Activated naive CD4-positive, alpha-beta T cell treated with anti-CD3 and anti-CD28 coated beads, Interleukin-2, amount 50 U/mL, for 24 hours (primary cell): ENCODE data around the gene PARP4.
"Not testable (repeated sequence)": the region's sequence is repeated elsewhere in the genome, so short reads cannot be mapped to it uniquely, and the experiment has no call there.

Source experiments
- H3K27ac Mint-ChIP-seq: one replicate; pipeline ENCODE4 v1.8.0; 2021; ENCODE audit warnings: mild to moderate bottlenecking, mixed read lengths
- H3K27me3 Mint-ChIP-seq: one replicate; pipeline ENCODE4 v1.8.0; 2021; ENCODE audit warnings: mixed read lengths
- H3K36me3 Mint-ChIP-seq: one replicate; pipeline ENCODE4 v1.8.0; 2021; ENCODE audit warnings: mixed read lengths
- H3K4me1 Mint-ChIP-seq: one replicate; pipeline ENCODE4 v1.8.0; 2021; ENCODE audit warnings: mixed read lengths
- H3K4me3 Mint-ChIP-seq: one replicate; pipeline ENCODE4 v1.8.0; 2021; ENCODE audit warnings: mild to moderate bottlenecking, mixed read lengths
- H3K9me3 Mint-ChIP-seq: one replicate; pipeline ENCODE4 v1.8.0; 2021; ENCODE audit warnings: mixed read lengths

The PARP4 gene

DNA sequence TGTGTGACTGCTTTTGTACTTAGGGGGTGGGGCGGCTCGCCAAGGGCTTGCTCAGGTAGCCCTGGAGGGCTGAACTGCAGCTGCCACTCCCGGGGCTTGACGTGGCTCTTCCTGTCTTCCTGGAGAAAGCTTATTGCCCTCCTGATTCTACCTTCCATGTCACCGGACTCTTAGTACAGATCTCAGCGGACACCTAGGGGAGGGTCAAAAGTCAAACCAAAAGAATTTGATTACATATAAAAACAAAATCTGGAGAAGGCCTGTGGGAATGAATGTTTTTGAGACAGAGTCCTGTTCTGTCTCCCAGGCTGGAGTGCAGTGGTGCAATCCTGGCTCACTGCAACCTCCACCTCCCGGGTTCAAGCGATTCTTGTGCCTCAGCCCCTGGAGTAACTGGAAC lies 24.5 kb downstream of the PARP4 start:
- peaks cover 19% of the 10 kb centered on the region for H3K36me3 Mint-ChIP-seq
- H3K9me3 Mint-ChIP-seq, H3K4me1 Mint-ChIP-seq, H3K27ac Mint-ChIP-seq, H3K4me3 Mint-ChIP-seq, H3K27me3 Mint-ChIP-seq: not testable (repeated sequence)

- not testable (repeated sequence) for H3K27me3 Mint-ChIP-seq, H3K27ac Mint-ChIP-seq, H3K4me3 Mint-ChIP-seq, H3K9me3 Mint-ChIP-seq, H3K4me1 Mint-ChIP-seq
- H3K36me3 Mint-ChIP-seq = peaks cover 27% of the 10 kb centered on the region
Measured at GRCh38 chr13:24486017-24486657, 26.4 kb downstream of the PARP4 start.

DNA sequence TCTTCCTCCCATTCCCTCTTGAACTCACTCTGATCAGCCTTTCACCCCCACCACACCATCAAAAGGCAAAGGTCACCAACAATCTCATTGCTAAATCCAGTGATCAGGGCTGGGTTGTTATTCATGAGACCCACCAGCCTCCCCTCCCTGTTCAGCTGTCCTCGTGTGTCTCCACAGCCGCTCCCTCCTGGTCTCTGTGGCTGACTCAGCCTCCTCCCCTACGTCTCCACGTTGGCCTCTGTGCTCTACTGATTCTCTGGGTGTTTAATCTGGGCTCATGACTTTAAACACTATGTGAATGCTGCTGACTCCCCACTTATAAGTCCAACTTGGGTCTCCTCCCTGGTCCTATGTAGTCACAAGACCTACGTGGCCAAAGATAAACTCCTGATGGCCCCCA lies 38.9 kb downstream of the PARP4 start:
- peak overlapping the region; percentile 64 for H3K27ac Mint-ChIP-seq
- H3K27me3 Mint-ChIP-seq = no peaks in the 10 kb centered on the region
- no peak overlapping the region for H3K4me3 Mint-ChIP-seq
- no peaks in the 10 kb centered on the region for H3K9me3 Mint-ChIP-seq
- peaks cover 41% of the 10 kb centered on the region for H3K36me3 Mint-ChIP-seq
- H3K4me1 Mint-ChIP-seq = no peaks in the 10 kb centered on the region

DNA sequence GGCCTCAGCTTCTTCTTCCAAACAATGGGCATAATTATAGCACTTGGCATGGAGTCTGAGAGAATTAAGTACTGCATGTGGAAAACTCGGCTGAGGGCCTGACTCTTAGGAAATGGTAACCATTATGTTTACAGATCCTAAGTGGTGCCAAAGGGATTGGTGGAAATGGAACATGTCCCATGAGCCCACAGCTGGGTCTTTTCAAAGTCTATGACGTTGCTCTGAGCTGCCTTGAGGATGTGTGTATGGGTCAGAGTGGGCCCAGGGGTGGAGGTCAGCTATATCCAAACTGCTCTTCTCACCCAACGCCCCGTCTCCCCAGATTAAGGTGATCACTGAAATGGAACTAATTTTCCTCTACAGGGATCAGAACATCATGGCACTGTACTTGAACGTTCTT lies 40.4 kb downstream of the PARP4 start:
- H3K4me1 Mint-ChIP-seq, H3K27me3 Mint-ChIP-seq, H3K4me3 Mint-ChIP-seq, H3K27ac Mint-ChIP-seq, H3K9me3 Mint-ChIP-seq: not testable (repeated sequence)
- H3K36me3 Mint-ChIP-seq = peaks cover 46% of the 10 kb centered on the region

DNA sequence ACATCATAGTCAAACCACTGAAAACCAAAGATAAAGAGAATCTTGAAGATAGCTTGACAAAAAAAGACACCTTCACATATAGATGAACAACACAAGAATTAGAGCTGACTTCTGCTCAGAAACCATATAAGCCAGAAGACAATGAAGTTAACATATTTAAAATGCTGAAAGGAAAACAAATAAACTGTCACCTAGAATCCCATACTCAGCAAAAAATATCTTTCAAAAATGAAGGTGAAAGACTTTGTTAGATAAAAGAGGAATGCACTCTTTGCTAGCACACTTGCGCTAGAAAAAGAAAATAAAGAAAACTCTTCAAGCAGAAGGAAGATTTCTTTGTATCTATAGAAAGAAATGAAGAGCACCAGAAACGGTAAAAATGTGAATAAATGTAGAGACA lies 49.5 kb downstream of the PARP4 start:
- Mint-ChIP-seq H3K27ac (no peak overlapping the region), H3K4me1 (peaks cover 44% of the 10 kb centered on the region), H3K27me3 (no peaks in the 10 kb centered on the region), H3K36me3 (peaks cover 33% of the 10 kb centered on the region), H3K4me3 (no peak overlapping the region), H3K9me3 (no peaks in the 10 kb centered on the region)

DNA sequence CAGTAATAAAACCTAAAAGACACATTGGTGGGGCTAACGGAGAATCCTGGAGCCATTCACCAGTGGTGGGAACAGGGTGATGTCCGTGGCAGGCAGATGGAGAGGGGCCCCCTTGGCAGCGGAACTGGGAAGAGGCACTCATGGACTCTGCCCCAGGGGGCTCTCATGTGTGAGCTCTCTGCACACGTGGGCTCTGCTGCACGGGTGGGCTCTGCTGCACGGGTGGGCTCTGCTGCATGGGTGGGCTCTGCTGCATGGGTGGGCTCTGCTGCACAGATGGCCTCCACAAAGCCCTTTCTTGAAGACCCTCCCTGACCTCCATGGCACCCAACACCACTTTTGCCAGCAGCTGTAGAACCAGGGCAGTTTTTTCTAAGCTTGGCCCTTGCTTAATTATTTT lies 52.3 kb downstream of the PARP4 start:
- H3K27ac Mint-ChIP-seq = no peak overlapping the region
- H3K4me3 Mint-ChIP-seq = no peak overlapping the region
- H3K9me3 Mint-ChIP-seq = no peaks in the 10 kb centered on the region
- H3K4me1 Mint-ChIP-seq = peaks cover 40% of the 10 kb centered on the region
- no peaks in the 10 kb centered on the region for H3K27me3 Mint-ChIP-seq
- peaks cover 24% of the 10 kb centered on the region for H3K36me3 Mint-ChIP-seq

- H3K27me3 Mint-ChIP-seq = no peaks in the 10 kb centered on the region
- H3K36me3 Mint-ChIP-seq = peaks cover 24% of the 10 kb centered on the region
- no peak overlapping the region for H3K27ac Mint-ChIP-seq
- no peaks in the 10 kb centered on the region for H3K9me3 Mint-ChIP-seq
- peaks cover 35% of the 10 kb centered on the region for H3K4me1 Mint-ChIP-seq
- H3K4me3 Mint-ChIP-seq = no peak overlapping the region
Measured at GRCh38 chr13:24459726-24460125, 52.9 kb downstream of the PARP4 start.

DNA sequence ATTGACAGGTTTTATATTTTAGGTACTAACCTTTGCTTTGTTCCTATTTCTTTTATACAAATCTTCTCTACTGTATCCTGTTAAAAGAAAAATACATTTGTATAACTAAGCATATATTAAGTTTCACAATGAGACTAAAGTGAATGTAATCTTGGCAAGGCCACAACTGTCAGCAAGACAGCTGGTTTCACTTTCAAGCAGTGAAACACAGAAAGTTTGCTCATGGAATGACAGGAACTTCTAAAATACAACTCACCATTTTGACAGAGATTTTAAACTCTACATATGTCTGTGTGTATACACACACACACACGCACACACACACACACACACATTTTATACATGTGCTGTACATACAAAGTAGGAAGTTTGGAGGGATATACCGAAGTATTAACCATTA lies 53.3 kb downstream of the PARP4 start:
- no peaks in the 10 kb centered on the region for H3K27me3 Mint-ChIP-seq
- no peak overlapping the region for H3K27ac Mint-ChIP-seq
- peaks cover 20% of the 10 kb centered on the region for H3K36me3 Mint-ChIP-seq
- no peaks in the 10 kb centered on the region for H3K9me3 Mint-ChIP-seq
- peaks cover 30% of the 10 kb centered on the region for H3K4me1 Mint-ChIP-seq
- H3K4me3 Mint-ChIP-seq = no peak overlapping the region

DNA sequence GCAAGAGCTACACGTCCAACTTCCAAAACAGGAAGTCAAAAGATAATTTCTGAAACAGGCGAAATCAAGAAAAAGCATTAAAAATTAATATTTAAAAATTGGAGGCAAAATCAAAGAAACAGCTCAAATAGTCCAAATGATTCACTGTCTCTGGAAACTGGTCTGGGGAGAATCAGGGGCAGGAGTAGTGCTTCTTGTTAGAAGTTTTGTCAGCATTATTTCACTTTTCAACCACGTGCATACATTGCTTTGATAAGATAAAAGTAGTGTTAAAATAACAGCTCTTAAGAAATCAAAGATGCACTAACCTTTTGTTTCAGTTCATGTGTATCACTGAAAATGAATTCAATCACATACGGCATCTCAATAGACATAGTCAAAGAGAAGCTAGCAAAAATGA lies 53.8 kb downstream of the PARP4 start:
- no peak overlapping the region for H3K4me3 Mint-ChIP-seq
- no peak overlapping the region for H3K27ac Mint-ChIP-seq
- H3K9me3 Mint-ChIP-seq = no peaks in the 10 kb centered on the region
- peaks cover 18% of the 10 kb centered on the region for H3K36me3 Mint-ChIP-seq
- no peaks in the 10 kb centered on the region for H3K27me3 Mint-ChIP-seq
- peaks cover 25% of the 10 kb centered on the region for H3K4me1 Mint-ChIP-seq

- H3K27me3 Mint-ChIP-seq = no peaks in the 10 kb centered on the region
- H3K27ac Mint-ChIP-seq = no peak overlapping the region
- H3K36me3 Mint-ChIP-seq = peaks cover 5% of the 10 kb centered on the region
- H3K4me1 Mint-ChIP-seq = peaks cover 12% of the 10 kb centered on the region
- no peak overlapping the region for H3K4me3 Mint-ChIP-seq
- no peaks in the 10 kb centered on the region for H3K9me3 Mint-ChIP-seq
Measured at GRCh38 chr13:24456396-24456795, 56.2 kb downstream of the PARP4 start.

DNA sequence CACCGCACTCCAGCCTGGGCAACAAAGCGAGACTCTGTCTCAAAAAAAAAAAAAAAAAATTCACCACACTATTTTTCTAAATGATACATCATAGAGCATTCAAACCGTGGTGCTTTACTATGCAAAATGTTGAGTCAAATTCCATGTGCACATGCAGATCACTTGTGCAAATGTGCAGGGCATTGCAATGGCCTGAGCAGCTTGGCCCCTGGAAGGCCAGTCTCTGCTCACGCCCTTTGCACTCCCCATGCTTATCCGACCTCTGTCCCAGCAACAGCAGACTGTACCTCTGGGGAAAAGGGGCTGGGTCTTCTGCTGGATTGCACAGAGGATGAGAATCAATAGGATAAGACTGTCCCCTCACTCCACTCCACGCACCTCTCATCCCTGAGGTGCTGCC lies 58.5 kb downstream of the PARP4 start:
- H3K36me3 Mint-ChIP-seq = peaks cover 9% of the 10 kb centered on the region
- no peak overlapping the region for H3K27ac Mint-ChIP-seq
- H3K4me1 Mint-ChIP-seq = peaks cover 6% of the 10 kb centered on the region

GRCh38 chr13:24452044-24452443 lies 60.5 kb downstream of the PARP4 start:
- Mint-ChIP-seq H3K27ac (no peak overlapping the region), H3K9me3 (no peaks in the 10 kb centered on the region)

More for the DNA sequence above, 58.5 kb downstream of the PARP4 start:
- H3K4me3 Mint-ChIP-seq = no peak overlapping the region
- H3K9me3 Mint-ChIP-seq = no peaks in the 10 kb centered on the region
- H3K27me3 Mint-ChIP-seq = no peaks in the 10 kb centered on the region

DNA sequence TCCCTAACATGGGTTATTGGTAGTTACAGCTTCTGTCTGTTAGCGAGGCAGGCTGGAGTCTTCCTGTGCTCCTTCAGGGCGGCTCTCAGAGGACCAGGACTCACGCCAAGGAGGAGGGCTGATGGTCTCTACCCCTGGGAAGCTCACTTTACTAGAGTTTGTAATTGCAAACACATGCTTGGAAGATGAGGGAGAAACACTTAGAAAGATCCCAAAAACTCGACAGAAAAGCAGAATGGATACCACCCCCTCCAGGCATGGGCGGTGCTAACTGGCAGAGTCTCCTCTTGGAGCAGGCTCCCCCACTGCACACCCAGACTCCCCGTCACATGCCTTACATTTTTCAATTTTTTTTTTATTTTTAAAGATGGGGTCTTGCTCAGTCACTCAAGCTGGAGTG lies 62.0 kb downstream of the PARP4 start:
- Mint-ChIP-seq H3K4me1 (no peaks in the 10 kb centered on the region), H3K36me3 (peaks cover 22% of the 10 kb centered on the region), H3K27me3 (no peaks in the 10 kb centered on the region), H3K27ac (no peak overlapping the region), H3K9me3 (no peaks in the 10 kb centered on the region), H3K4me3 (no peak overlapping the region)

More at GRCh38 chr13:24452044-24452443, 60.5 kb downstream of the PARP4 start:
- no peaks in the 10 kb centered on the region for H3K4me1 Mint-ChIP-seq
- H3K27me3 Mint-ChIP-seq = no peaks in the 10 kb centered on the region
- no peak overlapping the region for H3K4me3 Mint-ChIP-seq
- H3K36me3 Mint-ChIP-seq = peaks cover 18% of the 10 kb centered on the region

- H3K9me3 Mint-ChIP-seq, H3K4me3 Mint-ChIP-seq, H3K4me1 Mint-ChIP-seq, H3K27me3 Mint-ChIP-seq, H3K27ac Mint-ChIP-seq: not testable (repeated sequence)
- H3K36me3 Mint-ChIP-seq = peaks cover 25% of the 10 kb centered on the region
Measured at GRCh38 chr13:24444851-24445250, 67.7 kb downstream of the PARP4 start.

GRCh38 chr13:24443366-24443765 lies 69.2 kb downstream of the PARP4 start:
- Mint-ChIP-seq H3K27ac (no peak overlapping the region), H3K4me3 (no peak overlapping the region), H3K4me1 (no peaks in the 10 kb centered on the region), H3K36me3 (peaks cover 17% of the 10 kb centered on the region), H3K27me3 (no peaks in the 10 kb centered on the region), H3K9me3 (no peaks in the 10 kb centered on the region)

GRCh38 chr13:24426045-24426444 lies 86.5 kb downstream of the PARP4 start:
- H3K4me1 Mint-ChIP-seq, H3K4me3 Mint-ChIP-seq, H3K27me3 Mint-ChIP-seq, H3K9me3 Mint-ChIP-seq, H3K27ac Mint-ChIP-seq: not testable (repeated sequence)
- H3K36me3 Mint-ChIP-seq = peaks cover 24% of the 10 kb centered on the region

- not testable (repeated sequence) for H3K9me3 Mint-ChIP-seq, H3K27ac Mint-ChIP-seq, H3K27me3 Mint-ChIP-seq, H3K4me1 Mint-ChIP-seq, H3K4me3 Mint-ChIP-seq
- peaks cover 20% of the 10 kb centered on the region for H3K36me3 Mint-ChIP-seq
Measured at GRCh38 chr13:24419668-24420067, 92.9 kb downstream of the PARP4 start.
